Glomerular visceral epithelial cell (primary cell): ENCODE data around the gene ZNF32.
"Not testable (repeated sequence)": the region's sequence is repeated elsewhere in the genome, so short reads cannot be mapped to it uniquely, and the experiment has no call there.

Experiments
- DNase-seq: peaks from one replicate; pipeline ENCODE4 v3.0.0-alpha.2; 2016; ENCODE audit errors: extremely low spot score

Gene ZNF32

DNA sequence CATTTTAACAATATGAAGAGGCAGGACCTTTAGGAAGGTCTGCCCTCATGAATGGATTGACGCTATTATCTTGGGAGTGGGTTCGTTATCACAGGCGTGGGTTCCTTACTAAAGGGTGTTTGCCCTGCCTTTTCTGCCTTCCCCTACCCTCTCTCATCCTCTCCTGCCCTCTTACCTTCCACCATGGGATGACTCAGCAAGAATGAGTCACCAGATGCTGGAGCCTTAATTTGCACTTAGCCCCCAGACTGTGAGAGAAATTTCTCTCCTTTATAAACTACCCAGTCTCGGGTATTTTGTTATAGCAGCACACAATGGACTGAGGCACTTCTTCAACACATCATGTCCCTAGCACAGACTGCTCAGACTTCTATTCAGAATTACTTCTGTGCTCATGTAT is 31.4 kb upstream of the ZNF32 start:
- DNase-seq = no peak

GRCh38 chr10:43679509-43679908 is 30.8 kb upstream of the ZNF32 start:
- DNase-seq = no peak

- no peak for DNase-seq
Observed at GRCh38 chr10:43678654-43679053, 30.0 kb upstream of the ZNF32 start.

DNA sequence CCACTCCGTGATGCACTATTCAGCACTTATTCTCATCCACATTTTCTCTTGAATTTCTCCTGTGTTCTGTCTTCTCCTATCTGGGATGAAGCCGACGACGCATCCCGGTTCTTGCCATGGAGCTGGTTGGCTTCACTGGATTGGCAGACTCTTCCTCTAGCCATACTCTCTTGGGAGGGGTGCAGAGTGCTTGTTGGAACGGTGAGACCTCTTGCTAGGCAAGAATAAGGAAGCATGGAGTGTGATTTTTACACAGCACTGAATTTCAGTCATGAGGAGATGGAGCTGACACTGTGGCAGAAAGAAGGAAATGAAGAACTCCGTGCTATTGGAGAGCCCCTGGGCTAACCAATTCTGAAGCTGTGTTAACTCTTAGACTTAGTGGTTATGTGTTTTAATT is 28.2 kb upstream of the ZNF32 start:
- no peak for DNase-seq

GRCh38 chr10:43676331-43676730 is 27.6 kb upstream of the ZNF32 start:
- DNase-seq = no peak

DNA sequence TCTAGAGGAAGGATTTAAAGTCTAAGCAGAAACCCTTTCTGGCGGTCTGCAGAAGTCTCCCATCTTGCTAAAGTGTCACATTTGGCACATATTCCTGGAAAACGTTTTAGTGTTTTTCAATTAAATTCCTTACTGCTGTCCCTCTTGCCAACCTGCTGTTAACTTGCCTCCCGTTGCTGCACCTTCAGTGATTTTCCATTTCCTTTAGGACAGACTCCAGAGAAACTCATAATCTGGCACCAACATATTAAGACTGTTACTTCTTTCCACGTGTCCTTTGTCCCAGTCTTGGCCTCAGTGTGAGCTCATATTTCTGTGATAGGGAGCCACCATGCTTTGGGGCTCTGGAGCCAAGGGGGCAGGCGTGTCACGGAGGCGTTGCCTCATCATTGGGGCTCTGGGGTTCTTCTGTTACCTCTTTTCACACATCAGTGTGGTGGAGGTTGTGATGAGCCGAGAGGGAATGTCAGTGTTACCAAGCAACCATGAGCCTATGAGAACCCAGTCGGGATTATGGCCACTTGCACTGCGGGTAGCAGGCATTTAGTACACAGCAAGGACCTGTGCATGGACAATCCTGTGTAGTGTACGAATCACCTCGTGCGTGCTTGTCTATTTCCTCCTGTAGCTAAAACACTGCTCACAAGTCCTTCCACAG is 26.0 kb upstream of the ZNF32 start:
- DNase-seq = no peak

GRCh38 chr10:43673471-43673870 is 24.8 kb upstream of the ZNF32 start:
- DNase-seq = no peak

DNA sequence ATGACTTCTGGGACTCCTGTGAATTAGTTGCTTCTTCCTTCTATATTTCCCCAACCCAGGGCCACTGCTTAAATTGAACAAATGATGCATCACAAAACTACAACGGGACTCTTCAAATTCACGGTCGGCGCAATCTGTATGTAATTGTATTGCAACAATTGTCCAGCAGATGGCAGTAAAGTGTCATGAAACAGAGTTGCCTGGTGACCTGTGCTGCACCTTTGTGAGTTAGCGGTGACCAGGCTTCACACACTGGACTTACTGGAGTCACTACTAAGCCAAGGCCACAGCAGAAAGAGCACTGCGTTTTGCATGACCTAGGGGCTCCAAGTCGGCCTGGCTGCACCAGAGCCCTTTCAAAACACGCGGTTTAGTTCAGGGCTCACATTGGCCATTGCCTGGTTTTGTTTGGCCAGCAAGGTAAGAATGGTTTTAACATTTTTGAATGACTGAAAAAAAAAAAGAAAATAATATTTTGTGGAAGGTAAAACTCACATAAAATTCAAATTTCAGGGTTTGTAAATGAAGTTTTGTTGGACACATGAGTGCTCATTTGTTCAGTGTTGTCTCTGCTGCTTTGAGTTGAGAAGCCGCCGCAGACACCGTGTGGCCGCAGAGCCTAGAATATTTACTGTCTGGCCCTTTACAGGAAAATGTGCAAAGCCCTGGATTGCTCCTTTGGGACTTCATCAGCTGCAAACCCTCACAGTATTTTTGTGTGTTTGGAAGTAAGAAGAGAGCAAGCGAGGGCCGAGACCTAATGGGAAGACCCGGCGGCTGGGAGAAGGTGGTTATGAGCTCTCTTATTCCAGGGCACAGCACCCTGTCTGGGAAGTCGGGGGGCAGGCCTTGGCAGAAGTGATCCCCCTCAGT is 23.2 kb upstream of the ZNF32 start:
- peak; percentile 67 for DNase-seq

DNA sequence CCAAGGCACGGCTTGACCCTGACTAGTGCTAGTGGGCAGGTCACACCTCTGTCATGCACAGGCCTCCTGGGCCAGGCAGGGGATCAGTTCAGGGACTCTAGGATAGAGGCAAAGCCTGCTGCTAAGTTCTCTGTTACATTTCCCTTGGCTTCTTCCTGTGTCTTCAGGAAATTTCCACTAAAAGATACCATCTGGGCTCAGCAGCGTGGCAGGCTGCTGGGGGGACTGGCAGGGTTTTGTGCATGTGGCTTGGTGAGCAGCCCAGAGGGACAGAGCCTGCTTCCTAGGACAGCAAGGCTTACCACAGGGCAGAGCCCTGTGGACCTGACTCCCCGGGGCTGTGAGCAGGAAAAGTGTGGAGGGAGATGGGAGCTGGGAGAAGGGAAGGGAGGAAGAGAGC is 20.7 kb upstream of the ZNF32 start:
- DNase-seq = no peak

DNA sequence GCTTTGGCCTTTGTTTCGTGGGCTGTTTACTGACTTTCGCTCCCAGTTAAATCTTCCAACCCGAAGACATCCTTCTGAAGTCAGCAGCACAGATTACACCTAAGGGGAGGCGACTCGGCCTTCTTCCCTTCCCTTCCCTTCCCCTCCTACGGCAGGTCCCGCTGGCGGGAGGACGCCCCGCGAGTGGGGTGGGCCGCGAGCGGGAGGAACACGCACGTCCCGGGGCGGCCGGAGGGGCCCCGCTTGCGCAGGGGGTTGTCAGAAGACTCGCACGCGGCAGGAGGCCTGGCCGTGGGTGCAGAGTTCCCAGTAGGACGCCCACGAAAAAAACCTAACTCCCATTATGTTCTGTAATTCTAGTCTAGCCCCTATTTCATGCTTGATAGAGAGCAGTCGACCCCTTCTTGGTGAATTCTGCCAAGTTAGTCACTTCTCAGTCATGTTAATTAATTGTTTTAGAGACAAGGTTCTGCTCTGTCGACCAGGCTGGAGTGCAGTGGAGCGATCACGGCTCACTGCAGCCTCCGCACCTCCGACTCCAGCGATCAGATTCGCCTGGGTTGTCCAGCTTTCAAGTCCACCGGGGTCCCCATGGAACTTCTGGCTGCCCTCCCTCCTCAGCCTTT is 19.2 kb upstream of the ZNF32 start:
- DNase-seq = peak; percentile 61

DNA sequence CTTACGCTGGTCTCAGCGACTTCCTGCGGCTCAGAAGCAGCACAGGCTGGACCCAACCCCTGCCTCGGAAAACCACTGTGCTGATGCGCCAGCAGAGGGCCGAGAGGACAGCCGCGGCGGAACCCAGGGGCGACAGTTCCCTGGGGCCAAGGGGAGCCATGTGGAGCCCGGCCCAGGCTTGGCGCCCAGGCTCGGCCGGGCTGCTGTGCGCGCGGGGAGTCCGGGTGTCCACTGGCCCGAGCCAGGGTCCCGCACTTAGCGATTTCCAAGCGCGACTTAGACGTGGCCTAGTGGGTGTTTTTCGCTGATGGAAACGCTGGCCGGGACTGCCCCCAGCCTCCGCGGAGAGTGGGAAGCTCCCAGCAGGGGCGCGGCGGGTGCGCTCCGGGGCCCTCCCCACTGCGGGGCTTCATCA is 18.6 kb upstream of the ZNF32 start:
- DNase-seq = no peak

- DNase-seq = no peak
Observed at GRCh38 chr10:43666552-43666951, 17.9 kb upstream of the ZNF32 start.

DNA sequence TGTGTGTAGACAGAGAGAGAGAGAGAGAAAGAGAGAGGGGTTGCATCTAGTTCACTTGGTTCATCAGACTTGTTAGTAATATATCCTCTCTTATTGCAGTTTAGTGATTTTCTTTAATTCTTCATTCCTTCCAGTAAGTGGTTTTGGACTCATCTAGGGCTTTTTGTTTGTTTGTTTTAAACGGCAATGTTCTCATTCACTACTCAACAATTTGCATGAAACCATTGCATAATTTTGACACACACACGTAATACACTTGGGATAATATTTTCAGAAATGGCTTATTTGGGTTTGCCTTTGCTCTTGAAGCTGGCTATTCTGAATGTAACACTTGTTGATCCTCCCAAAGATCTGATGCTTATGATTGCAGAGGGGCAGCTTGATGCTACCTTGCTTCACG is 16.4 kb upstream of the ZNF32 start:
- no peak for DNase-seq

DNA sequence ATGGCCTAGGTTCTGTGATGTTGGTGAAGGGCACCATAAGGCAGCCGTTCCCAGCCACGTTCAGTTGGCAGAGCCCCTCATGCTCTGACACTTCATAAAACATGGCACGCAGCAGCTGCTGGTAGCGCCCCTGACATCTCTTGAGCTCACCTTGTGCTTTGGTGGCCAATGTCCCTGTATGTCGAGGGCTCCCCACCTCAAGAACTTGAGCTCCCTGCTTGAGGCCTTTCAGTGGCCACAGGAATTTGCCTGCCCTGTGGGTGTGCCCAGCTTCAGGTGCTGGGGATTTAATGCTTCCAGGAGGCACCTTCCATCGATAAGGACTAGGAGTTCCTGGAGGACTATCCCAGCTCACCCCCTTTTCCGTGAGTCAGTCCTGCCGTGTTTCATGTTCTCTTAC is 9.5 kb upstream of the ZNF32 start:
- no peak for DNase-seq

GRCh38 chr10:43655311-43655710 is 6.6 kb upstream of the ZNF32 start:
- DNase-seq = no peak

DNA sequence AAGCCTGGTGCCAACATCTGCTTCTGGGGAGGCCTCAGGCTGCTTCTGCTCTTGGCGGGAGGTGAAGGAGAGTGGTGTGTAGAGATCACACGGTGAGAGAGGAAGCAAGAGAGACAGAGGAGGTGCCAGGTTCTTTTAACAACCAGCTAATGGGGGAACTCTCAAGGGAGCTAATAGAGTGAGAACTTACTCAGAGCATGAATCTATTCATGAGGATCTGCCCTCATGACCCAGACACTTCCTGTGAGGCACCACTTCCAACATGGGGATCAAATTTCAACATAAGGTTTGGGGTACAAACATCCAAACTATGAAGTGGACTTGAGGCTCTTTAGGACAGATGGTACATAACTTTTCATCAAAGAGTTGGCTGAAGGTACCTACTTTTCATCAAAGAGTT is 5.1 kb upstream of the ZNF32 start:
- DNase-seq = no peak

DNA sequence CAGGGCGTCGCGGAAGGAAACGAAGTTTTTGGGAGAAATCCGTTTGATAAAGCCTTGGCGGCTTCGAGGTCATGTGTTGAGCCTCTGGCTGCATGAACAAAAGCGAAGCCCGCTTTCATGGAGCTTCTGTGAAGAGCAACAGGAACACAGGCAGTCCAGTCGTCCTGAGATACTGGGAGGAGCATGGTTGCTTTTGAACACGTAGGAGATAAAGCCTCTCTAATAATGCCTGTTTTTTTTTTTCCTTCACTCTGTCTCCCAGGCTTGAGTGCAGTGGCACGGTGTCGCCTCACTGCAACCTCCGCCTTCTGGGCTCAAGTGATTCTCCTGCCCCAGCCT is 473 bp upstream of the ZNF32 start:
- no peak for DNase-seq

DNA sequence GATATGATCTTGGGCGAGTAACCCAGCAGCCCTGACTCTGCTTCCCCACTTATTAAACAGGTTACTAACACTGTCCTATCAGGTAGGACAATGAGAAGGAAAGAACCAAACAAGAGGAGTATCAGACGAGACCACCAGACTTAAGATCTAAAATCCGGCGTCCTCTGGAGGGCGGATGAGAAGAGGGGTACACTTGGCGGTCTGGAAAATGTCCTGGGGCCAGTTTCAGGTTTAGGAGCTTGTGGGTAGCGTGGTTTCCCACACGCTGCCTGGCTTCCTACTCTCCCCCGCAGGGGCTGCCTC is 635 bp downstream of the ZNF32 start:
- no peak for DNase-seq

DNA sequence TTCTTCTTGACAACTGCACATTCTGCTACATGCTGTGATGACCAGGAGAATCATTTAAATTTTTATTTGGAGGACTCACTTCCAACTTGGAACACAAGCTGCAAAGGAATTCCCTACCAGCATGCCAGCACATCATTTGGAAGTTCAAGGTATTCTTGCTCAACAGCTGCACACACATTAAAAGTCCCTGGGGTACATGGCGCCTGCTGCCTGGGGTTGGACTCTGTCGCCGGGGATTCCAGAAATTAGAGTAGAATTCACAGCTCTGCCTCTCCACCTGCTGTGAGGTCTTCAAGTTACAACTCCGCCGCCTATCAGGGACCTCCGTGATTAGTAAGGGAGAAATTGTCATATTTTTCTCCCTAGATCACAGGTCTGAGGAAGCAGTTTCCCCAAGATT is 1.1 kb downstream of the ZNF32 start:
- no peak for DNase-seq

- DNase-seq = no peak
Observed at GRCh38 chr10:43645866-43646265, 2.8 kb downstream of the ZNF32 start.

DNA sequence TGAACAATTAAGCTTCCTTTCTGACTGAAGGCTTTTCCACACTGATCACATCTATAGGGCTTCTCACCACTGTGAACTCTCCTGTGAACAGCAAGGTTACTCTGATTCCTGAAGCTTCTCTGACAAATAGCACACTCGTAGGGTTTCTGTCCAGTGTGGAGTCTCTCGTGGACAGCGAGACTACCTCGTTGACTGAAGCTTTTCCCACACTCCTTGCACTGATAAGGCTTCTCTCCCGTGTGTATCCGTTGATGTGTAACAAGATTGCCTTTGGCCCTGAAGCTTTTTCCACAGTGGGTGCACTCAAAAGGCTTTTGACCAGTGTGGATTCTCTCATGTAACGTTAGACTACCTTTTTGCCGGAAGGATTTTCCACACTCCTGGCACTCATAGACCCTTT is 4.4 kb downstream of the ZNF32 start:
- no peak for DNase-seq

- DNase-seq = no peak
Observed at GRCh38 chr10:43640603-43641002, 8.1 kb downstream of the ZNF32 start.

- not testable (repeated sequence) for DNase-seq
Observed at GRCh38 chr10:43635816-43636215, 12.9 kb downstream of the ZNF32 start.
